H1 (cell line): ENCODE measurements around the gene TNFRSF11A. TPM values are rescaled to one million over a fixed set of nuclear protein-coding genes. Genes with fewer than 3 reads are reported as not detected.

Experiments
- CHD1 ChIP-seq: IDR thresholded peaks from 2 replicates; pipeline ENCODE4 v1.6.1; 2012; ENCODE audit warnings: low read depth, low read length, improper control_type of control experiment
- CHD2 ChIP-seq: IDR thresholded peaks from 2 replicates; pipeline ENCODE4 v1.6.1; 2012; ENCODE audit warnings: low read length, improper control_type of control experiment
- GABPA ChIP-seq: IDR thresholded peaks from 2 replicates; pipeline ENCODE4 v1.6.1; 2011; ENCODE audit warnings: mild to moderate bottlenecking, low read length, moderate library complexity, borderline replicate concordance; ENCODE audit not compliant: insufficient read depth
- SIN3A ChIP-seq, 2 experiments: IDR thresholded peaks in 1 of 2; conservative IDR thresholded peaks in 1 of 2; 2 replicates each; pipeline ENCODE4 v1.6.1; 2011 to 2012; ENCODE audit warnings: low read length in 2 of 2, improper control_type of control experiment in 1 of 2, low read depth in 1 of 2, mild to moderate bottlenecking in 1 of 2
- SIRT6 ChIP-seq: IDR thresholded peaks from one replicate; pipeline ENCODE4 v1.7.1; 2012; ENCODE audit warnings: low read length, inconsistent platforms
- TBP ChIP-seq: IDR thresholded peaks from 2 replicates; pipeline ENCODE4 v1.6.1; 2011; ENCODE audit warnings: low read depth, low read length, improper control_type of control experiment
- polyA plus RNA-seq, 7 experiments: library from polyadenylated mRNA; depleted of rRNA in 3 of 7; stranded (reverse) in 5 of 7; unstranded in 2 of 7; fragments of >200 nt in 5 of 7; fragments of 200-250 nt in 2 of 7; gene quantifications; 1 replicate in 5 of 7; 2 replicates in 1 of 7; 4 replicates in 1 of 7; pipeline versions ENCODE4 v1.2.1 to v1.2.3, GENCODE V29; 2011 to 2013; ENCODE audit warnings: missing spikeins in 2 of 7, mixed read lengths in 2 of 7
- total RNA-seq: library from RNA; stranded (reverse); fragmentation: NEBNext Ultra II Directional; extraction: Animal tissue kit (Norgen Biotek cat#: 25700); gene quantifications from 2 replicates; pipeline ENCODE4 v1.2.1, GENCODE V29; 2021
- TF ChIP-seq, protein P1 (sequence below): fragments of 300-600 bp; sonication (generic); IDR thresholded peaks from 2 replicates; pipeline ENCODE4 v1.7.1; 2012; ENCODE audit warnings: low read length, moderate library complexity, mild to moderate bottlenecking, inconsistent platforms; ENCODE audit not compliant: insufficient replicate concordance
- TF ChIP-seq, protein P2 (sequence below), 3 experiments: IDR thresholded peaks; 1 replicate in 2 of 3; 2 replicates in 1 of 3; pipeline versions ENCODE4 v1.5.1 to v1.6.1; 2011; ENCODE audit warnings: low read length in 3 of 3, mild to moderate bottlenecking in 3 of 3, inconsistent platforms in 2 of 3, low read depth in 1 of 3, moderate library complexity in 1 of 3; ENCODE audit not compliant: insufficient read depth in 1 of 3; ENCODE audit errors: control extremely low read depth in 1 of 3
- TF ChIP-seq, protein P3 (sequence below): IDR thresholded peaks from 2 replicates; pipeline ENCODE4 v1.6.1; 2011; ENCODE audit warnings: low read depth, mild to moderate bottlenecking, low read length; ENCODE audit not compliant: insufficient read depth

The TNFRSF11A gene
- total and polyA plus RNA-seq, 2 of the 8 experiments (the other 6 are each of a cell fraction or from before 2014, with no cell fraction given): 8.7 to 10.6 TPM

DNA sequence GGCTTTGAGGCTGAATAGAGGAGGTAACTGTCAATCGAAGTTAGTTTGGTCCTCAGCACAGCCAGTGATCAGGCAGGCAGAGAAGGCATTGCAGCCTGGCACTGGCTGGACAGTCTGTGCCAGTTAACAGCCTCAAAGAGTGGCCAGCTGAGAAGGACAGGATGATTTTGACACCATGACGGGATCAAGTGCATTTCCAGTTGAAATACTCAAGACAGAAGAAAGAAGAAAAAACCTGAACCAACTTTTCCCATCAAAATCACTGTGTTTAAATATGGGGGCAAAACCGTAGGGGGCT, 101.0 kb downstream of the TNFRSF11A start (continued):
- TF ChIP-seq, protein P1, sequence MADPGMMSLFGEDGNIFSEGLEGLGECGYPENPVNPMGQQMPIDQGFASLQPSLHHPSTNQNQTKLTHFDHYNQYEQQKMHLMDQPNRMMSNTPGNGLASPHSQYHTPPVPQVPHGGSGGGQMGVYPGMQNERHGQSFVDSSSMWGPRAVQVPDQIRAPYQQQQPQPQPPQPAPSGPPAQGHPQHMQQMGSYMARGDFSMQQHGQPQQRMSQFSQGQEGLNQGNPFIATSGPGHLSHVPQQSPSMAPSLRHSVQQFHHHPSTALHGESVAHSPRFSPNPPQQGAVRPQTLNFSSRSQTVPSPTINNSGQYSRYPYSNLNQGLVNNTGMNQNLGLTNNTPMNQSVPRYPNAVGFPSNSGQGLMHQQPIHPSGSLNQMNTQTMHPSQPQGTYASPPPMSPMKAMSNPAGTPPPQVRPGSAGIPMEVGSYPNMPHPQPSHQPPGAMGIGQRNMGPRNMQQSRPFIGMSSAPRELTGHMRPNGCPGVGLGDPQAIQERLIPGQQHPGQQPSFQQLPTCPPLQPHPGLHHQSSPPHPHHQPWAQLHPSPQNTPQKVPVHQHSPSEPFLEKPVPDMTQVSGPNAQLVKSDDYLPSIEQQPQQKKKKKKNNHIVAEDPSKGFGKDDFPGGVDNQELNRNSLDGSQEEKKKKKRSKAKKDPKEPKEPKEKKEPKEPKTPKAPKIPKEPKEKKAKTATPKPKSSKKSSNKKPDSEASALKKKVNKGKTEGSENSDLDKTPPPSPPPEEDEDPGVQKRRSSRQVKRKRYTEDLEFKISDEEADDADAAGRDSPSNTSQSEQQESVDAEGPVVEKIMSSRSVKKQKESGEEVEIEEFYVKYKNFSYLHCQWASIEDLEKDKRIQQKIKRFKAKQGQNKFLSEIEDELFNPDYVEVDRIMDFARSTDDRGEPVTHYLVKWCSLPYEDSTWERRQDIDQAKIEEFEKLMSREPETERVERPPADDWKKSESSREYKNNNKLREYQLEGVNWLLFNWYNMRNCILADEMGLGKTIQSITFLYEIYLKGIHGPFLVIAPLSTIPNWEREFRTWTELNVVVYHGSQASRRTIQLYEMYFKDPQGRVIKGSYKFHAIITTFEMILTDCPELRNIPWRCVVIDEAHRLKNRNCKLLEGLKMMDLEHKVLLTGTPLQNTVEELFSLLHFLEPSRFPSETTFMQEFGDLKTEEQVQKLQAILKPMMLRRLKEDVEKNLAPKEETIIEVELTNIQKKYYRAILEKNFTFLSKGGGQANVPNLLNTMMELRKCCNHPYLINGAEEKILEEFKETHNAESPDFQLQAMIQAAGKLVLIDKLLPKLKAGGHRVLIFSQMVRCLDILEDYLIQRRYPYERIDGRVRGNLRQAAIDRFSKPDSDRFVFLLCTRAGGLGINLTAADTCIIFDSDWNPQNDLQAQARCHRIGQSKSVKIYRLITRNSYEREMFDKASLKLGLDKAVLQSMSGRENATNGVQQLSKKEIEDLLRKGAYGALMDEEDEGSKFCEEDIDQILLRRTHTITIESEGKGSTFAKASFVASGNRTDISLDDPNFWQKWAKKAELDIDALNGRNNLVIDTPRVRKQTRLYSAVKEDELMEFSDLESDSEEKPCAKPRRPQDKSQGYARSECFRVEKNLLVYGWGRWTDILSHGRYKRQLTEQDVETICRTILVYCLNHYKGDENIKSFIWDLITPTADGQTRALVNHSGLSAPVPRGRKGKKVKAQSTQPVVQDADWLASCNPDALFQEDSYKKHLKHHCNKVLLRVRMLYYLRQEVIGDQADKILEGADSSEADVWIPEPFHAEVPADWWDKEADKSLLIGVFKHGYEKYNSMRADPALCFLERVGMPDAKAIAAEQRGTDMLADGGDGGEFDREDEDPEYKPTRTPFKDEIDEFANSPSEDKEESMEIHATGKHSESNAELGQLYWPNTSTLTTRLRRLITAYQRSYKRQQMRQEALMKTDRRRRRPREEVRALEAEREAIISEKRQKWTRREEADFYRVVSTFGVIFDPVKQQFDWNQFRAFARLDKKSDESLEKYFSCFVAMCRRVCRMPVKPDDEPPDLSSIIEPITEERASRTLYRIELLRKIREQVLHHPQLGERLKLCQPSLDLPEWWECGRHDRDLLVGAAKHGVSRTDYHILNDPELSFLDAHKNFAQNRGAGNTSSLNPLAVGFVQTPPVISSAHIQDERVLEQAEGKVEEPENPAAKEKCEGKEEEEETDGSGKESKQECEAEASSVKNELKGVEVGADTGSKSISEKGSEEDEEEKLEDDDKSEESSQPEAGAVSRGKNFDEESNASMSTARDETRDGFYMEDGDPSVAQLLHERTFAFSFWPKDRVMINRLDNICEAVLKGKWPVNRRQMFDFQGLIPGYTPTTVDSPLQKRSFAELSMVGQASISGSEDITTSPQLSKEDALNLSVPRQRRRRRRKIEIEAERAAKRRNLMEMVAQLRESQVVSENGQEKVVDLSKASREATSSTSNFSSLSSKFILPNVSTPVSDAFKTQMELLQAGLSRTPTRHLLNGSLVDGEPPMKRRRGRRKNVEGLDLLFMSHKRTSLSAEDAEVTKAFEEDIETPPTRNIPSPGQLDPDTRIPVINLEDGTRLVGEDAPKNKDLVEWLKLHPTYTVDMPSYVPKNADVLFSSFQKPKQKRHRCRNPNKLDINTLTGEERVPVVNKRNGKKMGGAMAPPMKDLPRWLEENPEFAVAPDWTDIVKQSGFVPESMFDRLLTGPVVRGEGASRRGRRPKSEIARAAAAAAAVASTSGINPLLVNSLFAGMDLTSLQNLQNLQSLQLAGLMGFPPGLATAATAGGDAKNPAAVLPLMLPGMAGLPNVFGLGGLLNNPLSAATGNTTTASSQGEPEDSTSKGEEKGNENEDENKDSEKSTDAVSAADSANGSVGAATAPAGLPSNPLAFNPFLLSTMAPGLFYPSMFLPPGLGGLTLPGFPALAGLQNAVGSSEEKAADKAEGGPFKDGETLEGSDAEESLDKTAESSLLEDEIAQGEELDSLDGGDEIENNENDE: no peak
- TF ChIP-seq SIN3A (conservative IDR thresholded peaks at IDR 0.05 in 1 of 2, IDR thresholded peaks at IDR 0.05 in 1 of 2; ENCODE audit: low read depth in 1 of 2, low read length in 2 of 2) (no peak), CHD2 (no peak), CHD1 (no peak), TBP (no peak), GABPA (no peak), SIRT6 (no peak)
- TF ChIP-seq, protein P2, sequence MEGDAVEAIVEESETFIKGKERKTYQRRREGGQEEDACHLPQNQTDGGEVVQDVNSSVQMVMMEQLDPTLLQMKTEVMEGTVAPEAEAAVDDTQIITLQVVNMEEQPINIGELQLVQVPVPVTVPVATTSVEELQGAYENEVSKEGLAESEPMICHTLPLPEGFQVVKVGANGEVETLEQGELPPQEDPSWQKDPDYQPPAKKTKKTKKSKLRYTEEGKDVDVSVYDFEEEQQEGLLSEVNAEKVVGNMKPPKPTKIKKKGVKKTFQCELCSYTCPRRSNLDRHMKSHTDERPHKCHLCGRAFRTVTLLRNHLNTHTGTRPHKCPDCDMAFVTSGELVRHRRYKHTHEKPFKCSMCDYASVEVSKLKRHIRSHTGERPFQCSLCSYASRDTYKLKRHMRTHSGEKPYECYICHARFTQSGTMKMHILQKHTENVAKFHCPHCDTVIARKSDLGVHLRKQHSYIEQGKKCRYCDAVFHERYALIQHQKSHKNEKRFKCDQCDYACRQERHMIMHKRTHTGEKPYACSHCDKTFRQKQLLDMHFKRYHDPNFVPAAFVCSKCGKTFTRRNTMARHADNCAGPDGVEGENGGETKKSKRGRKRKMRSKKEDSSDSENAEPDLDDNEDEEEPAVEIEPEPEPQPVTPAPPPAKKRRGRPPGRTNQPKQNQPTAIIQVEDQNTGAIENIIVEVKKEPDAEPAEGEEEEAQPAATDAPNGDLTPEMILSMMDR (IDR thresholded peaks at IDR 0.05; ENCODE audit: control extremely low read depth in 1 of 3, insufficient read depth in 1 of 3, low read depth in 1 of 3, low read length in 3 of 3): no peak
- TF ChIP-seq, protein P3, sequence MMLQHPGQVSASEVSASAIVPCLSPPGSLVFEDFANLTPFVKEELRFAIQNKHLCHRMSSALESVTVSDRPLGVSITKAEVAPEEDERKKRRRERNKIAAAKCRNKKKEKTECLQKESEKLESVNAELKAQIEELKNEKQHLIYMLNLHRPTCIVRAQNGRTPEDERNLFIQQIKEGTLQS: no peak
